Activated naive CD8-positive, alpha-beta T cell treated with anti-CD3 and anti-CD28 coated beads, Interleukin-2, amount 10 ng/mL, durations not matched to agents 7 days and 5 days (primary cell): ENCODE data around the gene LINS1. TPM values are rescaled to one million over a fixed set of nuclear protein-coding genes. Genes with fewer than 3 reads are reported as not detected.

Source experiments
- ATAC-seq: fragments of 150-1000 bp; cut with Tn5 transposase; one replicate; pipeline ENCODE4 v1.10.0; 2021; ENCODE audit warnings: low read depth, moderate library complexity
- POLR2A ChIA-PET: fragments of 350-600 bp; sonication (Branson Sonifier 250); formaldehyde crosslinking; loops from one replicate; lab custom pipeline; 2021; ENCODE audit warnings: antibody characterized with exemption; lab: Charles Lee
- DNase-seq: peaks from one replicate; pipeline ENCODE4 v3.0.0; 2021
- H3K27ac Mint-ChIP-seq: one replicate; pipeline ENCODE4 v1.8.0; 2022; ENCODE audit warnings: mild to moderate bottlenecking, mixed read lengths
- H3K27me3 Mint-ChIP-seq: one replicate; pipeline ENCODE4 v1.8.0; 2022; ENCODE audit warnings: mild to moderate bottlenecking, moderate library complexity, mixed read lengths
- H3K36me3 Mint-ChIP-seq: one replicate; pipeline ENCODE4 v1.8.0; 2021; ENCODE audit warnings: mild to moderate bottlenecking, mixed read lengths
- H3K4me1 Mint-ChIP-seq: one replicate; pipeline ENCODE4 v1.8.0; 2021; ENCODE audit warnings: mixed read lengths
- H3K4me3 Mint-ChIP-seq: one replicate; pipeline ENCODE4 v1.8.0; 2022; ENCODE audit warnings: mild to moderate bottlenecking, moderate library complexity, mixed read lengths
- H3K9me3 Mint-ChIP-seq: one replicate; pipeline ENCODE4 v1.8.0; 2021; ENCODE audit warnings: mixed read lengths
- total RNA-seq, 2 experiments: library from RNA; stranded (reverse); gene quantifications; one replicate each; pipeline ENCODE4 v1.2.3, GENCODE V29; 2021

The LINS1 gene
- total RNA-seq, 2 experiments from 2014 or later, result 38.6 to 43.4 TPM

GRCh38 chr15:100627789-100628395, 25.9 kb upstream of the LINS1 start:
- no peaks in the 10 kb centered on the region for H3K27me3 Mint-ChIP-seq
- no peak overlapping the region for H3K4me3 Mint-ChIP-seq
- H3K27ac Mint-ChIP-seq, result no peak overlapping the region
- H3K36me3 Mint-ChIP-seq, result peaks cover 10% of the 10 kb centered on the region
- ATAC-seq (peak; percentile 78), DNase-seq (peak; percentile 34)
- peaks cover 2% of the 10 kb centered on the region for H3K4me1 Mint-ChIP-seq
- POLR2A ChIA-PET, result no interaction called here
- no peaks in the 10 kb centered on the region for H3K9me3 Mint-ChIP-seq

- Mint-ChIP-seq H3K4me1 (peaks cover 4% of the 10 kb centered on the region), H3K36me3 (peaks cover 23% of the 10 kb centered on the region), H3K27me3 (no peaks in the 10 kb centered on the region), H3K27ac (no peak overlapping the region), H3K9me3 (no peaks in the 10 kb centered on the region), H3K4me3 (no peak overlapping the region)
- DNase-seq (no peak), ATAC-seq (no peak)
- POLR2A ChIA-PET, result no interaction called here
These were observed 21.3 kb upstream of the LINS1 start for GRCh38 chr15:100623301-100623700.

- no peaks in the 10 kb centered on the region for H3K27me3 Mint-ChIP-seq
- POLR2A ChIA-PET, result no interaction called here
- no peaks in the 10 kb centered on the region for H3K9me3 Mint-ChIP-seq
- H3K4me3 Mint-ChIP-seq, result no peak overlapping the region
- DNase-seq (no peak), ATAC-seq (no peak)
- H3K4me1 Mint-ChIP-seq, result peaks cover 4% of the 10 kb centered on the region
- peaks cover 25% of the 10 kb centered on the region for H3K36me3 Mint-ChIP-seq
- no peak overlapping the region for H3K27ac Mint-ChIP-seq
These were observed 14.7 kb upstream of the LINS1 start for GRCh38 chr15:100616700-100617099.

GRCh38 chr15:100615801-100616200, 13.8 kb upstream of the LINS1 start:
- H3K27me3 Mint-ChIP-seq, result no peaks in the 10 kb centered on the region
- peaks cover 23% of the 10 kb centered on the region for H3K36me3 Mint-ChIP-seq
- H3K9me3 Mint-ChIP-seq, result no peaks in the 10 kb centered on the region
- no peak for DNase-seq
- POLR2A ChIA-PET, result no interaction called here
- H3K4me3 Mint-ChIP-seq, result no peak overlapping the region
- no peak overlapping the region for H3K27ac Mint-ChIP-seq
- H3K4me1 Mint-ChIP-seq, result peaks cover 4% of the 10 kb centered on the region
- no peak for ATAC-seq

GRCh38 chr15:100614918-100615317, 12.9 kb upstream of the LINS1 start:
- ATAC-seq (no peak), DNase-seq (no peak)
- Mint-ChIP-seq H3K27me3 (no peaks in the 10 kb centered on the region), H3K36me3 (peaks cover 21% of the 10 kb centered on the region), H3K9me3 (no peaks in the 10 kb centered on the region), H3K4me3 (no peak overlapping the region), H3K27ac (no peak overlapping the region), H3K4me1 (peaks cover 4% of the 10 kb centered on the region)
- POLR2A ChIA-PET, result no interaction called here

GRCh38 chr15:100614336-100614735, 12.4 kb upstream of the LINS1 start:
- no peaks in the 10 kb centered on the region for H3K27me3 Mint-ChIP-seq
- H3K4me3 Mint-ChIP-seq, result no peak overlapping the region
- POLR2A ChIA-PET, result interaction anchor here (0.7 kb wide), 2 partner anchors 264 to 1271 kb away, joined by 3 to 4 read pairs; no protein-coding TSS in a partner anchor
- no peaks in the 10 kb centered on the region for H3K9me3 Mint-ChIP-seq
- peaks cover 21% of the 10 kb centered on the region for H3K36me3 Mint-ChIP-seq
- H3K4me1 Mint-ChIP-seq, result peaks cover 5% of the 10 kb centered on the region
- no peak for DNase-seq
- H3K27ac Mint-ChIP-seq, result no peak overlapping the region
- ATAC-seq, result no peak

GRCh38 chr15:100613208-100613607, 11.2 kb upstream of the LINS1 start:
- peaks cover 5% of the 10 kb centered on the region for H3K4me1 Mint-ChIP-seq
- no peaks in the 10 kb centered on the region for H3K27me3 Mint-ChIP-seq
- peaks cover 18% of the 10 kb centered on the region for H3K36me3 Mint-ChIP-seq
- POLR2A ChIA-PET, result no interaction called here
- H3K9me3 Mint-ChIP-seq, result no peaks in the 10 kb centered on the region
- ATAC-seq (no peak), DNase-seq (no peak)
- H3K27ac Mint-ChIP-seq, result no peak overlapping the region
- H3K4me3 Mint-ChIP-seq, result no peak overlapping the region

GRCh38 chr15:100612539-100612938, 10.6 kb upstream of the LINS1 start:
- H3K4me3 Mint-ChIP-seq, result no peak overlapping the region
- H3K27ac Mint-ChIP-seq, result no peak overlapping the region
- H3K36me3 Mint-ChIP-seq, result peaks cover 18% of the 10 kb centered on the region
- no peaks in the 10 kb centered on the region for H3K27me3 Mint-ChIP-seq
- no peaks in the 10 kb centered on the region for H3K9me3 Mint-ChIP-seq
- DNase-seq, result no peak
- peaks cover 5% of the 10 kb centered on the region for H3K4me1 Mint-ChIP-seq
- POLR2A ChIA-PET, result no interaction called here
- no peak for ATAC-seq

- Mint-ChIP-seq H3K36me3 (peaks cover 26% of the 10 kb centered on the region), H3K4me3 (no peak overlapping the region), H3K9me3 (no peaks in the 10 kb centered on the region), H3K4me1 (peaks cover 38% of the 10 kb centered on the region), H3K27ac (peak overlapping the region; percentile 97), H3K27me3 (no peaks in the 10 kb centered on the region)
- POLR2A ChIA-PET, result interaction anchor here (0.8 to 2.2 kb wide), 8 partner anchors 10 to 692 kb away, joined by 3 to 12 read pairs (median 5); partner anchors contain the start of gene SNRPA1
- peak; percentile 81 for DNase-seq
- peak; percentile 41 for ATAC-seq
These were observed 924 bp upstream of the LINS1 start for GRCh38 chr15:100602823-100603393.

GRCh38 chr15:100601617-100602063, 344 bp downstream of the LINS1 start:
- peak; percentile 9 for ATAC-seq
- DNase-seq, result no peak
- no peak overlapping the region for H3K27ac Mint-ChIP-seq
- no peaks in the 10 kb centered on the region for H3K9me3 Mint-ChIP-seq
- H3K4me3 Mint-ChIP-seq, result no peak overlapping the region
- POLR2A ChIA-PET, result interaction anchor here (0.9 to 2.2 kb wide), 5 partner anchors 251 to 271 kb away, joined by 3 to 12 read pairs (median 4); no protein-coding TSS in a partner anchor
- H3K36me3 Mint-ChIP-seq, result peaks cover 24% of the 10 kb centered on the region
- no peaks in the 10 kb centered on the region for H3K27me3 Mint-ChIP-seq
- peaks cover 46% of the 10 kb centered on the region for H3K4me1 Mint-ChIP-seq

- Mint-ChIP-seq H3K4me3 (no peak overlapping the region), H3K36me3 (peaks cover 23% of the 10 kb centered on the region), H3K27me3 (no peaks in the 10 kb centered on the region), H3K4me1 (peaks cover 46% of the 10 kb centered on the region), H3K9me3 (no peaks in the 10 kb centered on the region), H3K27ac (no peak overlapping the region)
- ATAC-seq (no peak), DNase-seq (peak; percentile 53)
- POLR2A ChIA-PET, result interaction anchor here (0.7 to 2.2 kb wide), 2 partner anchors 251 to 271 kb away, joined by 3 to 12 read pairs; no protein-coding TSS in a partner anchor
These were observed 821 bp downstream of the LINS1 start for GRCh38 chr15:100601163-100601562.

- Mint-ChIP-seq H3K4me3 (peak overlapping the region; percentile 58), H3K4me1 (peaks cover 48% of the 10 kb centered on the region), H3K27me3 (no peaks in the 10 kb centered on the region), H3K9me3 (no peaks in the 10 kb centered on the region), H3K36me3 (peaks cover 17% of the 10 kb centered on the region), H3K27ac (peak overlapping the region; percentile 87)
- no peak for DNase-seq
- no peak for ATAC-seq
- POLR2A ChIA-PET, result no interaction called here
These were observed 3.3 kb downstream of the LINS1 start for GRCh38 chr15:100598655-100599054.

GRCh38 chr15:100597862-100598261, 4.1 kb downstream of the LINS1 start:
- peaks cover 15% of the 10 kb centered on the region for H3K36me3 Mint-ChIP-seq
- no peak for ATAC-seq
- H3K4me3 Mint-ChIP-seq, result peak overlapping the region; percentile 83

GRCh38 chr15:100596792-100597191, 5.2 kb downstream of the LINS1 start:
- peak overlapping the region; percentile 96 for H3K27ac Mint-ChIP-seq
- peaks cover 58% of the 10 kb centered on the region for H3K4me1 Mint-ChIP-seq
- peaks cover 1% of the 10 kb centered on the region for H3K9me3 Mint-ChIP-seq
- H3K4me3 Mint-ChIP-seq, result peak overlapping the region; percentile 83
- peak; percentile 86 for ATAC-seq
- POLR2A ChIA-PET, result interaction anchor here (1.0 to 3.1 kb wide), 4 partner anchors 23 to 266 kb away, joined by 3 to 9 read pairs (median 5); no protein-coding TSS in a partner anchor
- no peaks in the 10 kb centered on the region for H3K27me3 Mint-ChIP-seq
- peaks cover 23% of the 10 kb centered on the region for H3K36me3 Mint-ChIP-seq
- DNase-seq, result peak; percentile 83

More at GRCh38 chr15:100597862-100598261, 4.1 kb downstream of the LINS1 start:
- peak overlapping the region; percentile 96 for H3K27ac Mint-ChIP-seq
- peaks cover 51% of the 10 kb centered on the region for H3K4me1 Mint-ChIP-seq
- no peak for DNase-seq
- no peaks in the 10 kb centered on the region for H3K27me3 Mint-ChIP-seq
- no peaks in the 10 kb centered on the region for H3K9me3 Mint-ChIP-seq
- POLR2A ChIA-PET, result interaction anchor here (3.1 kb wide), 1 partner anchor 248 kb away, joined by 9 read pairs; no protein-coding TSS in a partner anchor
